ENCODE data around the gene MRPL4. TPM values are rescaled to one million over a fixed set of nuclear protein-coding genes. Genes with fewer than 3 reads are reported as not detected.

MRPL4 gene
- total and polyA plus RNA-seq, 10 of the 15 experiments (the other 5 are each of a cell fraction or from before 2014, with no cell fraction given): 0.79 to 221 (median 112) TPM

DNA sequence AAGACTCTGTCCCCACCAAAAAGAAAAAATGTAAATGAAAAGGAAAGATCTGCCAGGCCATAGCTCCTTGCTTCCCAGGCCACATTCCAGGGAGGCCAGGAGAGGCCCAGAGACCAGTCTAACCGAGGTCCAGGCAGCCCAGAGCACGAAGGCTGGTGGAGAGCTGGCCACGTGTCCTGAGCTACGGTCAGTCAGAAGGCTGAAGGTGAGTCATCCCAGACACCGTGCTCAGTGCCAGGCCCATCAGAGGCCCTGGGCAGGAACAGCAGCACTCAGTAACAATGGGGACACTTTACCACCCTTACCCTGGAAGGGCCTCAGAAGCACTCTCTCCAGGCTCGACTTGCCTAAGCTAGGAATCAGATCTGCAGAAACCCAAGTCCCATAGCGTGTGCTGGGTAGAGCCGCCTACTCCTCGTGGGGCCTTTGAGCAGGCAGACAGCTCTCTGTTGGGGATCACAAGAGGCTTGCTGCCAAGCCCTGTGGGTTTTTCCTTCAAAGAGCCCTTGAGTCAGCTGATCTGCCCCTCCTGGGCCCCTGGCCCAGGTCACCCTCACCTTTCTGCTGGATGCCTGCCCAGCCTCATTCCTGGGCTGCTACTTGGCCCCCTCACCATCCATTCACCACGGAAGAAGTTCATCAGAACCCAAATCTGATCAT is 45.7 kb upstream of the MRPL4 start (continued):
- TF ChIP-seq, protein P1, sequence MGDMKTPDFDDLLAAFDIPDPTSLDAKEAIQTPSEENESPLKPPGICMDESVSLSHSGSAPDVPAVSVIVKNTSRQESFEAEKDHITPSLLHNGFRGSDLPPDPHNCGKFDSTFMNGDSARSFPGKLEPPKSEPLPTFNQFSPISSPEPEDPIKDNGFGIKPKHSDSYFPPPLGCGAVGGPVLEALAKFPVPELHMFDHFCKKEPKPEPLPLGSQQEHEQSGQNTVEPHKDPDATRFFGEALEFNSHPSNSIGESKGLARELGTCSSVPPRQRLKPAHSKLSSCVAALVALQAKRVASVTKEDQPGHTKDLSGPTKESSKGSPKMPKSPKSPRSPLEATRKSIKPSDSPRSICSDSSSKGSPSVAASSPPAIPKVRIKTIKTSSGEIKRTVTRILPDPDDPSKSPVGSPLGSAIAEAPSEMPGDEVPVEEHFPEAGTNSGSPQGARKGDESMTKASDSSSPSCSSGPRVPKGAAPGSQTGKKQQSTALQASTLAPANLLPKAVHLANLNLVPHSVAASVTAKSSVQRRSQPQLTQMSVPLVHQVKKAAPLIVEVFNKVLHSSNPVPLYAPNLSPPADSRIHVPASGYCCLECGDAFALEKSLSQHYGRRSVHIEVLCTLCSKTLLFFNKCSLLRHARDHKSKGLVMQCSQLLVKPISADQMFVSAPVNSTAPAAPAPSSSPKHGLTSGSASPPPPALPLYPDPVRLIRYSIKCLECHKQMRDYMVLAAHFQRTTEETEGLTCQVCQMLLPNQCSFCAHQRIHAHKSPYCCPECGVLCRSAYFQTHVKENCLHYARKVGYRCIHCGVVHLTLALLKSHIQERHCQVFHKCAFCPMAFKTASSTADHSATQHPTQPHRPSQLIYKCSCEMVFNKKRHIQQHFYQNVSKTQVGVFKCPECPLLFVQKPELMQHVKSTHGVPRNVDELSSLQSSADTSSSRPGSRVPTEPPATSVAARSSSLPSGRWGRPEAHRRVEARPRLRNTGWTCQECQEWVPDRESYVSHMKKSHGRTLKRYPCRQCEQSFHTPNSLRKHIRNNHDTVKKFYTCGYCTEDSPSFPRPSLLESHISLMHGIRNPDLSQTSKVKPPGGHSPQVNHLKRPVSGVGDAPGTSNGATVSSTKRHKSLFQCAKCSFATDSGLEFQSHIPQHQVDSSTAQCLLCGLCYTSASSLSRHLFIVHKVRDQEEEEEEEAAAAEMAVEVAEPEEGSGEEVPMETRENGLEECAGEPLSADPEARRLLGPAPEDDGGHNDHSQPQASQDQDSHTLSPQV (IDR thresholded peaks at IDR 0.05): no peak
- no peak for TF ChIP-seq KAT2A (conservative IDR thresholded peaks at IDR 0.05; ENCODE audit: control insufficient read depth, low read depth, low read length)
- TF ChIP-seq RELA (IDR thresholded peaks at IDR 0.05; ENCODE audit: borderline replicate concordance, partially characterized antibody): no peak
- no peak for TF ChIP-seq POU2F2 (IDR thresholded peaks at IDR 0.05; ENCODE audit: borderline replicate concordance, low read depth, low read length)
- no peak for TF ChIP-seq NFIC (IDR thresholded peaks at IDR 0.05; ENCODE audit: low read depth, low read length)
- TF ChIP-seq SUZ12 (IDR thresholded peaks at IDR 0.05; ENCODE audit: unreplicated experiment): no peak
- TF ChIP-seq CHD2 (IDR thresholded peaks at IDR 0.05; ENCODE audit: borderline replicate concordance, low read depth, low read length): no peak
- TF ChIP-seq PAX8 (IDR thresholded peaks at IDR 0.05): no peak
- TF ChIP-seq NFXL1 (IDR thresholded peaks at IDR 0.05; ENCODE audit: borderline replicate concordance): no peak
- TF ChIP-seq, protein P2, sequence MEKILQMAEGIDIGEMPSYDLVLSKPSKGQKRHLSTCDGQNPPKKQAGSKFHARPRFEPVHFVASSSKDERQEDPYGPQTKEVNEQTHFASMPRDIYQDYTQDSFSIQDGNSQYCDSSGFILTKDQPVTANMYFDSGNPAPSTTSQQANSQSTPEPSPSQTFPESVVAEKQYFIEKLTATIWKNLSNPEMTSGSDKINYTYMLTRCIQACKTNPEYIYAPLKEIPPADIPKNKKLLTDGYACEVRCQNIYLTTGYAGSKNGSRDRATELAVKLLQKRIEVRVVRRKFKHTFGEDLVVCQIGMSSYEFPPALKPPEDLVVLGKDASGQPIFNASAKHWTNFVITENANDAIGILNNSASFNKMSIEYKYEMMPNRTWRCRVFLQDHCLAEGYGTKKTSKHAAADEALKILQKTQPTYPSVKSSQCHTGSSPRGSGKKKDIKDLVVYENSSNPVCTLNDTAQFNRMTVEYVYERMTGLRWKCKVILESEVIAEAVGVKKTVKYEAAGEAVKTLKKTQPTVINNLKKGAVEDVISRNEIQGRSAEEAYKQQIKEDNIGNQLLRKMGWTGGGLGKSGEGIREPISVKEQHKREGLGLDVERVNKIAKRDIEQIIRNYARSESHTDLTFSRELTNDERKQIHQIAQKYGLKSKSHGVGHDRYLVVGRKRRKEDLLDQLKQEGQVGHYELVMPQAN (conservative IDR thresholded peaks at IDR 0.05): no peak

Measured in GM12878 (cell line).